GM18526 (cell line): ENCODE data around the gene CCDC14.
"Not testable (repeated sequence)": the region's sequence is repeated elsewhere in the genome, so short reads cannot be mapped to it uniquely, and the experiment has no call there.

Experiments
- POLR2A ChIP-seq: IDR thresholded peaks from 3 replicates; pipeline ENCODE4 v1.6.1; 2011; ENCODE audit not compliant: insufficient read length; ENCODE audit errors: extremely low read depth

Gene CCDC14, protein sequence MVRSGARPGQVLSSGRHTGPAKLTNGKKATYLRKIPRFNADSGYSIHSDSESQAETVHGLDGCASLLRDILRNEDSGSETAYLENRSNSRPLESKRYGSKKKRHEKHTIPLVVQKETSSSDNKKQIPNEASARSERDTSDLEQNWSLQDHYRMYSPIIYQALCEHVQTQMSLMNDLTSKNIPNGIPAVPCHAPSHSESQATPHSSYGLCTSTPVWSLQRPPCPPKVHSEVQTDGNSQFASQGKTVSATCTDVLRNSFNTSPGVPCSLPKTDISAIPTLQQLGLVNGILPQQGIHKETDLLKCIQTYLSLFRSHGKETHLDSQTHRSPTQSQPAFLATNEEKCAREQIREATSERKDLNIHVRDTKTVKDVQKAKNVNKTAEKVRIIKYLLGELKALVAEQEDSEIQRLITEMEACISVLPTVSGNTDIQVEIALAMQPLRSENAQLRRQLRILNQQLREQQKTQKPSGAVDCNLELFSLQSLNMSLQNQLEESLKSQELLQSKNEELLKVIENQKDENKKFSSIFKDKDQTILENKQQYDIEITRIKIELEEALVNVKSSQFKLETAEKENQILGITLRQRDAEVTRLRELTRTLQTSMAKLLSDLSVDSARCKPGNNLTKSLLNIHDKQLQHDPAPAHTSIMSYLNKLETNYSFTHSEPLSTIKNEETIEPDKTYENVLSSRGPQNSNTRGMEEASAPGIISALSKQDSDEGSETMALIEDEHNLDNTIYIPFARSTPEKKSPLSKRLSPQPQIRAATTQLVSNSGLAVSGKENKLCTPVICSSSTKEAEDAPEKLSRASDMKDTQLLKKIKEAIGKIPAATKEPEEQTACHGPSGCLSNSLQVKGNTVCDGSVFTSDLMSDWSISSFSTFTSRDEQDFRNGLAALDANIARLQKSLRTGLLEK

DNA sequence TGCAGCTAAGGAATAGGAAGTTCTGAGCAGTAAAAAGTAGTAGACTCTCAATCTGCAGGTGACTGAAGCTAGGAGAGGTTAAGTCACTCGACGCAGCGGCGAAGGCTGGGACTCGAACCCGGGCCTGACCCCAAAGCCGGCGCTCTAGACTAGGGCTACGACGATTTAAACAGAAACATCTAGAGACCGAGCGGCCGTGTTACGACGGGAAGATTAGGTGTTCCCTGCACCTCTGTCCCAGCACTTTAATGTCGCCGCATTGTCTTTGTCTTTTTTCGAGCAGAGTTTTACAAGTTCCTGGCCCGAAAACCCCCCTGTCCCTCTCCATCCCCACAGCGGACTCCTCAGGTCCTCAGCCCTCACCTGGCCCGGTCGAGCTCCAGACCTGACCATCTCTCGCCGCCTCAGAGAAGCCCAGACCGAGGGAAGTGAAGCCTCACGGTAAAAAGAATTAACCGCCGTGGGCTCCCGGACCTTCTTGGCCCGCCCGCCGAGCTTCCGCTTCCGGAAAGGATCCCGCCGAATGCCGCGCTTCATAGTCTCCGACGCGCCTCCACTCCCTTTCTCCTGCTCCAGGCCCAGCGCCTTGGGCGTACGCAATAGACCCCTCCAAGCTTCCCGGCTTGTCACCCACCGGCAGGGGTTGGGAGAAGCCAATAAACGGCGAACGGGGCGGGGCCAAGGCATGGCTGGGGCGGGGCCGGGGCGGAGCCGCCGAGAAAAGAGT is at the start of gene CCDC14:
Gene CCDC14 (minus strand): TSS at position 449 of the 727 bp plus-strand sequence. CDS start 56 bp downstream, at position 393.
- peak; percentile 61 for TF ChIP-seq POLR2A

DNA sequence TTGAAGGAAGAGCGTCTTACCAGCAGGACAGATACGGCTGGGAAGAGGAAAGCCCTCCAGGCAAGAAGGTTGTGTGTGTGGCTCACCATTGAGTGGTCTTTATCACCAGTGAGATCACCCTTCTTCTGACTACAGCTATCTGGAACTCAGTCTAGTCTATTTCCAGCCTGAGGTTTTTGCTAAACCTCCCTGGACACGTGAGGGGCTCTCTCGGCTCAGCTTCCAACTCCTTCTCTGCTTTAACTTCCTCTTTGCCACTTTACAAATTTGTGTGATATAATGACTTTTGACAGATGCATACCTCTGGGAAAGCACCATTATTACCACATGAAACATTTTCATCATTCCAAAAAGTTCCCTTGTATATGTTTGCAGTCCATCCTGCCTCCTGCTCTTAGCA is 46.2 kb upstream of the CCDC14 start:
- TF ChIP-seq POLR2A: no peak

DNA sequence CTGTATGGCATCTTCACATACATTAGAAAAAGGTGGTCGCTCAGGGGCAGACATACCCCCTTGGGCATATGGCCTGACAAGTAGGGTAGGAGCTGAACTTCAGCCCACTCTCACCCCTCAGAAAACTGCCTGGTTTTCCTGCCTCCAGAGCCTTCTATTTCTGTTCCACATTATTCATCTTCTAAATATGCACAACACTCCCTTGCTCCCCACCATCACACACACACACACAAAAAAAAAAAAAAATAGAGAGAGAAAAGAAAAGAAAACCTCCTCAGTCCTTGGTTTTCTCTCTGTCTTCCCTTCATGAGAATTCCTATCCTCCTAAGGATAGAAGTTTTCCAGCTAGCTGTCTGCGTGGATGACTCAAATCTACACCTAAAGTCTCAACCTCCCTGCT is 36.5 kb upstream of the CCDC14 start:
- no peak for TF ChIP-seq POLR2A

DNA sequence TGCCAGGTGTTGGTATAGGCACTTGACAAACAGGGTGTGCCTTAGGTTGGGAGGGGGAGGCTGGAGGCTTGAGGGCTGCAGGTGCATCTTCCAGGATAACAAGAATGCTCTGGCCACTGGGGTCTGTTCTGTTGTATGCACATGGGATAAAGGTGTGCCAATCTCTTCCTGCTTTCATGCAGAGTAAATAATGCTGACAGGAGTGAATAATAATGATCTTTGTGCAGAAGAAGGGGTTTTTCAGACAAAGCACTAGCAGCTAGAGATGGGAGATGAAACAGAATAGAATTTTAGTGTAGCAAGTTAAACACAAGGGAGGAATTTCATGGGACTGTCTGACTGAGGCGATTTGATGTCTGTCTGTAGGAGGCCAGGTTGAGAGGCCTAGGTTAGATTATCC is 32.8 kb upstream of the CCDC14 start:
- no peak for TF ChIP-seq POLR2A

DNA sequence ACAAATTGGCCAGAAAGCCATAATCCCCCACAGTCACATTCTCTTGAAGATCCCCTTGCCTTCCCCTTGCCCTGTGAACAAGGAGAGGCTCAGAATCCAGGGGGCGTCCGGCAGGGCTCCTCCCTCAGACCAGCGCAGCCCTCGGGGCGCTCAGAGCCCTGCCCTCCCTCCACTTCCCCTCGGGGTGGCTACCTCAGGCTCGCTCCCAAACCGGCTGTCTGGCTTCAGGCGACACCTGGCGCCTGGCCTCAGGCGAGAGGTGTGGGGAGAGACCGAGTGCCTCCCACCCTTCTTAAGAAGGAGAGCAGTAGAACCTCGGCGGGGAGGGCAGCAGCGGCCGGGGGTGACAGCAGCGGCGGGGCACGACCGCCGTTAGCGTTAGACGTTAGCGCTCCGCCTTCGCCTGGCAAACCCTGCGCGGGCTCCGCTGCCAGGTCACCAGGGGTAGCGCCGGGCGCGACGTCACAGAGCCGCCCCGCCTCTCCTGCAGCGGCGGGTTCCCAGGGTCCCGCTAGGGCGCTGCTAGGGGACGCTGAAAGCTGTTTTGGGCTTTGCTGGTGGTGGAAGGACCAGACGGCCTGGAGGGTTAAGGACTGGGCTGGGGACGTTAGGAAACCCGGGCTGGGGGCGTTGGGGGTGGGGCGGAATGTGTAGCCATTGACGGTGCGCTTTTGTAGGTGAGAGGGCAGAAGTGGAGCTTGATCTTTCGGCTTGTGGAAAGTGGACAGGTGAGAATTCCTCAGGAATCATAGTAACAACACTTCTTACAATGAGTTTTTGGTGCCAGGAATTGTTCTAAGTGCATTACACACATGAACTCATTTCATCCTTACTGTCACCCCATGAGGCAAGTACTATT is 30.9 kb upstream of the CCDC14 start, which contains the start of gene ROPN1:
Gene ROPN1 (minus strand): TSS at position 395 of the 859 bp plus-strand sequence. CDS start 11,643 bp downstream, outside the sequence.
- TF ChIP-seq POLR2A: not testable (repeated sequence)

DNA sequence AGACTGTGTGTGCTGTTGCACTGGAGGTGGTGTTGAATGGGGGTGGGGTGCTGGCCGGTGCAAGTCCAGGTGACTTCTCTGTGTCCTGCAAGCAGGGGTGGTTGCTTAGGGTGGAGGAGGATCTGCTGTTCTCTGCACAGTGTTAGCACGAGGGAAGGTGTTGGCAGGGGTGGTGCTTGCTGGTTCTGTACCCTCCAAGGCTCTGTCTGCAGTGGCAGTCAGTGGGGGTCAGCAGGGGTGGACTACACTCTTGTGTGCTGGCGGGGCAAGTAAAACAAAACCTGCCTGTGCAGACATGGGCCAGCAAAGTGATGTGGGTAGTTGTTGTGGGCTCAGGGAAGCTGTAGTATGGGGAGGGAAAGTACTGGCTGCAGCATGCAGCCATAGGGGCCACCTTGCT is 25.4 kb upstream of the CCDC14 start:
- no peak for TF ChIP-seq POLR2A

DNA sequence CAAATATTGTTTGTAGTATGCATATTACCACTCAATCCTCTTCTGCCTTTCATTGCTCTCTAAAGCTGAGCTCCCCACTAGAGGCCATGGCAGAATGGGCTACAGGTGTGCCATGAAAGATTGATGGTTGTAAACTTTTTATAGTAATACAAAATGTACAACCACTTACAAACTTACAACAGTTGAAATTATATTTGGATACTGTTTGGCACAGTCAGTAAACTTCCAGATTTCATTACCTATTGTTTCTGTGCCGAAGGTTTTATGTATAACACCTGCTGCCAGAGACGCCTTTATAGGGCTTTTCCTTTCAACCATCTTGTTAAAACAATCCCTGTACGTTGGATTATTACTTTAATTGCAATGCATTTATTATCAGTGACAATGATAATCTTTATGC is 23.9 kb upstream of the CCDC14 start:
- TF ChIP-seq POLR2A: no peak

DNA sequence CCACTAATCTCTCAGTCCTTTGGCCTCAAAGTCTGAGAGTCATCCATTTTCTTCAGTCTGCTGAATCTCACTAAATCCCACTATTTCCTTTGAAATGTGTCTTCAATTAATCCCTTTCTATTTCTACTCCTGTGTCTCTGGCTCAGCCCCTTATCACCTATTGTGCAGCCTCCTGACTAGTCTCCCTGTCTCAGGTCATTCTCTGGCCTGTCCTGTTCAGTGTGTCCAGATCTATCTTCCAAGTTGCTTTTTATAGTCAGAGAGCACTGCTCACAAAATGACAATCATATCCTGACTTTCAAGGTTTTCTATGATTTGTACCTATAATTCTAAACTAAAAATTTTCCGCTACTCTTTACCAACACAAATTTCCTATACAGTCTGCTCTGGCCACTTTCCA is 23.3 kb upstream of the CCDC14 start:
- no peak for TF ChIP-seq POLR2A

DNA sequence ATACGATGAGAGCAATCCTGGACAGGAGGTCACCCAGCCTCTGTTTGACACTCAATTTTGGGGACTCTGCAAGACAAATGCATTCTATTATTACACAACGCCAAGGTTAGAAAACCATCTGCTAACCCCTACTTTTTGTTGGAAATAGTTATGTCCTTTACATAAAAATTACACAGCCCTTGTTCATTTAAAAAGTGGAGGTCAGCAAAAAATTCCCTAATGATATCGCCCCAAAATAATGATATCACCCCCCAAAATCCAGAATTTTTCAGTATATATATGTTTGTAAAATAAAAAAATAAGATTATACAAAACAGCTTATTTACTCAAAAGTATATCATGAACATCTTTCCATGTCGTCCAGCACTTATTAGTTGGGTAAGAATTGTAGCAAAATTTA is 19.5 kb upstream of the CCDC14 start:
- no peak for TF ChIP-seq POLR2A

DNA sequence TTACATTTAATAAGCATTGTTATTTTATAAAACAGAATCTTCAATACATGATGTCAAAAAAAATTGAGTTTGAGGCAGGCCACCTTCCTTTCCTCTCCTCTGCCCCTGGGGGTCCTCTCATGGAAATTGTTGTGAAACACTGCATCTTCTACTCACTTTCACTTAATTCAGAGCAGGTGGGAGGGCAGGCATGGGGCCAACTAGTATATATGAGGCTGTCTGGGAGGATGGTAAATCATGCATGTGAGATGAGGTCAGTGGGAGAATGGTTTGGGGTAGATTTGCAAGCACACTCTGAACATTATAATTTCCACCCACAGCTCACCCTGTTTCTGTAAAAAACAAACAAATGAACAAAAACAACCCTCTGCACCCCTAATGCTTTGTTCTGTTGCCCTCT is 10.4 kb upstream of the CCDC14 start:
- TF ChIP-seq POLR2A: no peak

DNA sequence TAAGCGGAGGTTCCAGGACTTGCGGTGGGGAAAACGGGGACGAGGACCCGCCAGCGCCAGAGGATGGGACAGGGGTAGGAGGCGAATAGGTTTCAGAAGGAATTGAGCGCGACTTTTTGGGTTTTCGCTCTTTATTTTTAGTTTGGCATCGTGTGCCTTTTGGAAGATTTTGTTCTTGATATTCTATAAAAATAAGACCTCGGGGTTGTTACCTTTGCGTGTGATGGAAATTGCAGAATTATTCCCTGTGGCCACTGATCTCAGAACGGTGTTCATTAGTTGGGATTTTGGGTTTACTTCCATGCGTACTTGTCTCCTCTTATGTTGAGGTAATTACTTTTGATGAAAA is 453 bp upstream of the CCDC14 start:
- no peak for TF ChIP-seq POLR2A

DNA sequence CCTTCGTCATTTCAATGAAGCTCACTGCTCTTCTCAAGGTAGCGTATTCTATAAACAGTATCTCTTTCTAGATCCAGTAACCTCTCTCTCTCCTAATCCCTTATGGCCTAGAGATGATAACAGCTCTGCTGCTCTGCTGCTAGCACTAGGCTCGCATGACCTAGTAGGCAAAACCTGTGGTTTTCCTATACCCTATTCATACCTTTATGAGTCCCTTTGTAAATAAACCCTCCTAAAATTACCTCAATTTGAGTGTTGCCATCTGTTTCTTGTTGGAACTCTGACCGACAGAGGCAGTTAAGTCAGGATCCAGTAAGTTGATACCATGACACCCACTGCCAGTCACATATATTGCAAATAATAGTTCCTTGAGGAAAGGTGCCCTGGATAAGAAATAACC is 7.3 kb downstream of the CCDC14 start:
- TF ChIP-seq POLR2A: no peak

DNA sequence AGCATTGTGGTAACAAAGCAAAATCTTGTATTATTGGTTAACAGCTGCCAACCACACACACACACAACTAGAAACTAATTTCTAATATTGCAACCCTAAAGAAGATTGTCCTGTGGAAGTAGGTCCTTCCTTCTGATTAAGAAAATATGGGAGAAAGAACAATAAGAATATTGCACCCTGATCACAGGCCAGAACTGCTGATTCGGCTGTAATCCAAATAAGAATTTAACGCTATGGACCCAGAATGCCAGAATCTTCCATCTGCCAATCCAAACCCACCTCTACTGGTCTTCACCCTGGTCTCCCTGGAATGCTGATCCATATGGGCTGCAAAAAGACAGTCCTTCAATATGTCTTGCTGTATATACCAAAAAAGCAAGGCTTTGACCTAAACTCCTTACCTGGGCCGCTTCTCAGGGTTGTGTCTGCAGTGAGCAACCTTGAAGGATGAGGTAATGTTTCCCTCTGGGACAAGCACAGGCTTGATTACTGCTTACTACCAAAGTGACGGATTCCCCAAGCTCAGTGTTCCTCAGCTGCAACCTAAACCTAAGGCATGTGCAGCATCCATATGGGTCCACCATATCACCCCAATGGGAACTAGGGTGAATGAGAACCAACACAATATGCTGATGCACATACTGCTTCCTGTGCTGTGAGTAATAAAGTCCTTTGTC is 8.0 kb downstream of the CCDC14 start:
- TF ChIP-seq POLR2A: no peak

DNA sequence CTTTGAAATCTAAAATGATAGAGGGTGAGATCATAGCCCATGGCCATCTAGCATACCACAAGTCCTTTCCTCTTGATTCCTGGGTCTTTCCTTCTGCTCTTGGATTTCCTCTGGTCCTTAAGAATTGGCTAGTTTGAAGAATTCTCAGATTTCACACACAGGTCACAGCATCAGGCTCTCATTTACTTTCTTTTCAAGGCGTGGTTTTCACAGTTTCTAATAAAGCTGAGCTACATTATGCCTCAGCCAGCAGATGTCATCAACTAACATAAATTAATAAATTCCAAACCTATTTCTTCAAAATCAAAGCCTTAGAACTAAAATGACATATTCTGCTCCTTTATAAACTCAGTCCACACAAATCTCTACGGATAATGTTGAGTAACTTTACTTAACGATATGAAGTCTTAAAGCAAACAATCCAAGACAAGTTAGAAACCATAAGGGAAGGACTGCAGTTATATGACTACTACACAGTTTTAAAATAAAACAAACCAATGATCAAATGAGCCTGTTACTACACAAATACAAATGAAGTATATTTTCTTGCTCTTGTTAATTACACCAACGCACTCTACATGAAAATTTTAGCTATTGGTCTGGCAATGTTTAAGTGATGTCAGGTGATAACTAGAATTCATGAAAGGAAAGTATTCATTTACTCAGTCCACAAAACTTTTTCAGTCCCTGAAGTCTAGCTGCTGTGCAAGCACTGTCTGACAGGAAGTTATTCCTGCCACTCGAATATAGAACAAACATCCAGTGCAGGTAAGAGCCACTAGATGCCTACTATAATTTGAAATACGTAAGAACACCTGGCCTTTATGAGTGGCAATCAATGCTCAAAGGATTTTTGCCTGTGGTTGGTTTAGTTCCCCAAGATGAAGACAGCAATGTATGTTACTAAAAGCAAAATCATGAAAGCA is 9.2 kb downstream of the CCDC14 start:
- no peak for TF ChIP-seq POLR2A
